OCI-LY1 (cell line): Measurements from ENCODE around the gene EPHA4.

ENCODE experiments used
- H2AFZ ChIP-seq: fragments of 200-600 bp; sonication (generic), shearing (Covaris generic); 2 replicates; pipeline ENCODE4 v1.6.0; 2014; ENCODE audit warnings: antibody characterized with exemption, mild to moderate bottlenecking, low read length
- H3F3A ChIP-seq: fragments of 200-600 bp; sonication (generic), shearing (Covaris generic); 2 replicates; pipeline ENCODE4 v1.6.0; 2014; ENCODE audit warnings: mild to moderate bottlenecking, antibody characterized with exemption, low read length, moderate library complexity; ENCODE audit not compliant: insufficient read depth
- H3K27ac ChIP-seq: fragments of 200-600 bp; sonication (generic); 2 replicates; pipeline ENCODE4 v1.5.1; 2014; ENCODE audit warnings: low read length, mixed run types, mild to moderate bottlenecking, low read depth; ENCODE audit not compliant: poor library complexity, severe bottlenecking
- H3K27me3 ChIP-seq: fragments of 200-600 bp; sonication (generic); 2 replicates; pipeline ENCODE4 v1.6.0; 2014; ENCODE audit warnings: antibody characterized with exemption, mild to moderate bottlenecking, low read length, moderate library complexity; ENCODE audit not compliant: insufficient read depth
- H3K36me3 ChIP-seq: fragments of 200-600 bp; sonication (generic); 2 replicates; pipeline ENCODE4 v1.6.1; 2014; ENCODE audit warnings: mild to moderate bottlenecking, antibody characterized with exemption, low read length, moderate library complexity, mixed read lengths; ENCODE audit not compliant: insufficient read depth
- H3K4me1 ChIP-seq: fragments of 200-600 bp; sonication (generic); 2 replicates; pipeline ENCODE4 v1.5.1; 2014; ENCODE audit warnings: mild to moderate bottlenecking, low read length, moderate library complexity; ENCODE audit not compliant: insufficient read depth, severe bottlenecking
- H3K4me2 ChIP-seq: fragments of 200-600 bp; sonication (generic), shearing (Covaris generic); 2 replicates; pipeline ENCODE4 v1.6.1; 2014; ENCODE audit warnings: low read length
- H3K4me3 ChIP-seq: fragments of 200-600 bp; sonication (generic); 2 replicates; pipeline ENCODE4 v1.5.1; 2014; ENCODE audit warnings: low read length, low read depth, mild to moderate bottlenecking, mixed read lengths; ENCODE audit not compliant: poor library complexity, severe bottlenecking
- H3K79me2 ChIP-seq: fragments of 200-600 bp; shearing (Covaris generic); 2 replicates; pipeline ENCODE4 v1.6.1; 2016; ENCODE audit warnings: mixed run types, low read length, mixed read lengths; ENCODE audit not compliant: insufficient read depth
- H3K9ac ChIP-seq: fragments of 200-600 bp; sonication (generic), shearing (Covaris generic); 2 replicates; pipeline ENCODE4 v1.6.1; 2014; ENCODE audit warnings: mild to moderate bottlenecking, low read length, mixed read lengths
- H3K9me2 ChIP-seq: fragments of 200-600 bp; sonication (generic), shearing (Covaris generic); 2 replicates; pipeline ENCODE4 v1.6.1; 2014; ENCODE audit warnings: low read depth, mild to moderate bottlenecking, low read length, mixed read lengths
- H3K9me3 ChIP-seq: fragments of 200-600 bp; shearing (Covaris generic); 2 replicates; pipeline ENCODE4 v1.6.1; 2014; ENCODE audit warnings: low read length, mixed read lengths
- H4K20me1 ChIP-seq: fragments of 200-600 bp; sonication (generic), shearing (Covaris generic); 2 replicates; pipeline ENCODE4 v1.6.0; 2016; ENCODE audit warnings: mild to moderate bottlenecking, low read length; ENCODE audit not compliant: insufficient read depth
- EZH2 ChIP-seq: fragments of 200-600 bp; sonication (generic), shearing (Covaris generic); IDR thresholded peaks from 2 replicates; pipeline ENCODE4 v1.8.0; 2017; ENCODE audit warnings: borderline replicate concordance, mixed run types, mild to moderate bottlenecking, antibody characterized with exemption, low read length, moderate library complexity, mixed read lengths
- TF ChIP-seq, protein P1 (sequence below): fragments of 200-600 bp; sonication (generic), shearing (Covaris generic); IDR thresholded peaks from 2 replicates; pipeline ENCODE4 v1.5.1; 2017; ENCODE audit warnings: mild to moderate bottlenecking, antibody characterized with exemption, low read length, moderate library complexity, mixed read lengths

The EPHA4 gene

DNA sequence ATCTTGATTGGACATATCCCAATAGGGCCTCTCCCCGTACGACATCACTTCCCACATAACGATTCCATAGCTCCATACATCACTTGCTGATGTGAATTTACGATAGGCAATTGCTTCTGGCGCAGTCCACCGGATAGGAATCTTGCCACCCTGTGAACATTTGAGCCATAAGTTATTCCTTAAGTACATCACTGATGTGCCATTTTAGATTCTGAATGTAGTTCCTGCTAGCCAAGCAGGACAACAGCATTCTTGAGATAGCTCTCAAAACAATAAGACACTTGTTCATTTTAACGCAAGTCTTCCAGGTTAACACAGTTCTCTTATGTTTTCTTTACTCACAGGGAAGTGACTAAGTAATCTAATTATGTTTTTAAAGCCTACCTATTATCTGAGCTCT lies 138.0 kb downstream of the EPHA4 start:
- H2AFZ ChIP-seq, result no peak overlapping the region
- H3K4me2 ChIP-seq, result no peak overlapping the region
- no peak overlapping the region for H3K4me3 ChIP-seq
- H4K20me1 ChIP-seq, result no peaks in the 10 kb centered on the region
- no peaks in the 10 kb centered on the region for H3K79me2 ChIP-seq
- TF ChIP-seq, protein P1, sequence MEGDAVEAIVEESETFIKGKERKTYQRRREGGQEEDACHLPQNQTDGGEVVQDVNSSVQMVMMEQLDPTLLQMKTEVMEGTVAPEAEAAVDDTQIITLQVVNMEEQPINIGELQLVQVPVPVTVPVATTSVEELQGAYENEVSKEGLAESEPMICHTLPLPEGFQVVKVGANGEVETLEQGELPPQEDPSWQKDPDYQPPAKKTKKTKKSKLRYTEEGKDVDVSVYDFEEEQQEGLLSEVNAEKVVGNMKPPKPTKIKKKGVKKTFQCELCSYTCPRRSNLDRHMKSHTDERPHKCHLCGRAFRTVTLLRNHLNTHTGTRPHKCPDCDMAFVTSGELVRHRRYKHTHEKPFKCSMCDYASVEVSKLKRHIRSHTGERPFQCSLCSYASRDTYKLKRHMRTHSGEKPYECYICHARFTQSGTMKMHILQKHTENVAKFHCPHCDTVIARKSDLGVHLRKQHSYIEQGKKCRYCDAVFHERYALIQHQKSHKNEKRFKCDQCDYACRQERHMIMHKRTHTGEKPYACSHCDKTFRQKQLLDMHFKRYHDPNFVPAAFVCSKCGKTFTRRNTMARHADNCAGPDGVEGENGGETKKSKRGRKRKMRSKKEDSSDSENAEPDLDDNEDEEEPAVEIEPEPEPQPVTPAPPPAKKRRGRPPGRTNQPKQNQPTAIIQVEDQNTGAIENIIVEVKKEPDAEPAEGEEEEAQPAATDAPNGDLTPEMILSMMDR, result no peak
- no peak for TF ChIP-seq EZH2
- H3K27ac ChIP-seq, result no peak overlapping the region
- H3K36me3 ChIP-seq, result no peaks in the 10 kb centered on the region
- no peaks in the 10 kb centered on the region for H3F3A ChIP-seq
- no peaks in the 10 kb centered on the region for H3K27me3 ChIP-seq
- no peaks in the 10 kb centered on the region for H3K9me2 ChIP-seq
- no peak overlapping the region for H3K9ac ChIP-seq
- H3K9me3 ChIP-seq, result no peaks in the 10 kb centered on the region
- no peaks in the 10 kb centered on the region for H3K4me1 ChIP-seq

DNA sequence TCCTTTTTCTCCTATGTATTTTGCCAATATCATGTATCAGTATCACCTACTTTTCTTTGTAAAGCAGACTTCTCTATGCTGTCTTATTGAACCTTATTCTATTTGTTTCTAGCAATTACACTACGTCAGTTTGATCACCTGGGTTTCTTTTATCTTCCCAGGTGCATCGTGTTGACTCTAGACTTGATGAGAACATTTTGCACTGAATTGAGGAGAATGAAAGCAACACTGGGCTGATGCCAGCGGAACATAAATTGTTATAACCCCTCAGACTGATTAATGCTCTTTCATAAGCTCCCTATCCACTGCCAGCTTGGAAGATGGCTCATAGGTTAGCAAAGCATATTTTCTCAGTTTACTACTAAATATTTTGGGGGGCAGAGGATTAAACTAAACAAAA lies 140.6 kb downstream of the EPHA4 start:
- Histone ChIP-seq H3K36me3 (no peaks in the 10 kb centered on the region), H3K79me2 (no peaks in the 10 kb centered on the region), H3K27ac (no peak overlapping the region), H3K9me2 (no peaks in the 10 kb centered on the region), H2AFZ (no peak overlapping the region), H3K4me3 (no peak overlapping the region), H3K9ac (no peak overlapping the region), H3F3A (no peaks in the 10 kb centered on the region), H3K4me2 (no peak overlapping the region), H3K4me1 (no peaks in the 10 kb centered on the region), H3K9me3 (no peaks in the 10 kb centered on the region), H3K27me3 (no peaks in the 10 kb centered on the region), H4K20me1 (no peaks in the 10 kb centered on the region)
- no peak for TF ChIP-seq EZH2
- TF ChIP-seq, protein P1, result no peak

DNA sequence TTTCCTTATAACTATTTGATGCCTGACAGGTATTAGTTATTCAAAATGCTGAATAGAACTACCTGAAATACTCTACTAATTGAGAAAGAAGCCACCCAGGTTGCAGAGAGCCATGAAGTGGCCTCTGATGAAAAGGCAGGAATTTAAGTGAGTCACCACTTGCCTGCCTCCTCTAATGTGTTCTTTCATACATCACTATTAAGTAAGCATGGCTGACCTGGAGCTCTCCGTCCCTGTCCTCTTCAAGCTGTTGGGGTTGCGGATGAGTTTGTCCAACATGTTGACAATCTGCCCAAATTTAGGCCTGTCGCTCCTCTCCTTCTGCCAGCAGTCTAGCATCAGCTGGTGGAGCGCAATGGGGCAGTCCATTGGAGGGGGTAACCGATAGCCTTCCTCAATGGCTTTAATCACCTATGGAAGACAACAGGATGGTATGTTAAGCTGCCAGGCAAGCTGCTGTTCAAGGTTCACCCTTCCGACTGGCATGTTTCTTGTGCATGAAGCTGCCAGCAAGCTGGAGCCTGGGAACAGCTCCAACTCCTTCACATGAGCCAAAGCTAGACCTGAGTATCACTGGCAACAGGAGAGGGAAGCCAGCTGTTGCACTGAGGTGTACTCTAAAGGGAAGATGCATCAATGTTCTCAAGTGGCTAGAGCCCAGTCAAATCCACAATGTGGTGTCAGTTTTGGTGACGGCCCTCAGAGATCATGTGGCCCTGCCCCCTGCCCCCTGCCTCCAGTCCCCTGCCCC lies 142.2 kb downstream of the EPHA4 start:
- Histone ChIP-seq H3K79me2 (no peaks in the 10 kb centered on the region), H3K9me3 (no peaks in the 10 kb centered on the region), H4K20me1 (no peaks in the 10 kb centered on the region), H3K27me3 (no peaks in the 10 kb centered on the region), H3K9ac (no peak overlapping the region), H3K4me3 (no peak overlapping the region), H3K4me1 (no peaks in the 10 kb centered on the region), H3K27ac (no peak overlapping the region), H3F3A (no peaks in the 10 kb centered on the region), H3K36me3 (no peaks in the 10 kb centered on the region), H3K4me2 (no peak overlapping the region), H2AFZ (no peak overlapping the region), H3K9me2 (no peaks in the 10 kb centered on the region)
- no peak for TF ChIP-seq EZH2
- TF ChIP-seq, protein P1, result no peak
